Trophoblast cell (in vitro differentiated cells and primary cell): ENCODE measurements around the gene STKLD1.

ENCODE experiments used
- DNase-seq, 2 donors: peaks; one replicate each; pipeline ENCODE4 v3.0.0-alpha.2; 2016
- H2AFZ ChIP-seq: 2 replicates; pipeline ENCODE4 v1.6.1; 2013; ENCODE audit warnings: low read length, moderate library complexity, mild to moderate bottlenecking; ENCODE audit not compliant: insufficient read depth, poor library complexity
- H2AK5ac ChIP-seq: 2 replicates; pipeline ENCODE4 v1.6.1; 2013; ENCODE audit warnings: mild to moderate bottlenecking, low read length
- H2BK120ac ChIP-seq: 2 replicates; pipeline ENCODE4 v1.6.1; 2013; ENCODE audit warnings: low read length, mild to moderate bottlenecking, moderate library complexity; ENCODE audit not compliant: insufficient read depth, poor library complexity
- H2BK12ac ChIP-seq: 2 replicates; pipeline ENCODE4 v1.6.1; 2013; ENCODE audit warnings: mild to moderate bottlenecking, low read length, moderate library complexity
- H2BK5ac ChIP-seq: 2 replicates; pipeline ENCODE4 v1.6.1; 2013; ENCODE audit warnings: low read length, low read depth, moderate library complexity, mild to moderate bottlenecking; ENCODE audit not compliant: poor library complexity
- H3K14ac ChIP-seq: 2 replicates; pipeline ENCODE4 v1.6.1; 2013; ENCODE audit warnings: mild to moderate bottlenecking, low read length
- H3K18ac ChIP-seq: 2 replicates; pipeline ENCODE4 v1.6.1; 2013; ENCODE audit warnings: mild to moderate bottlenecking, low read length
- H3K23ac ChIP-seq: 2 replicates; pipeline ENCODE4 v1.6.1; 2013; ENCODE audit warnings: low read length
- H3K27ac ChIP-seq: 2 replicates; pipeline ENCODE4 v1.5.1; 2013; ENCODE audit warnings: low read depth, mild to moderate bottlenecking, inconsistent platforms, low read length, moderate library complexity
- H3K27me3 ChIP-seq: 2 replicates; pipeline ENCODE4 v1.6.1; 2013; ENCODE audit warnings: inconsistent platforms, mild to moderate bottlenecking, low read length, moderate library complexity; ENCODE audit not compliant: insufficient read depth
- H3K36me3 ChIP-seq, 2 experiments: 1 replicate in 1 of 2; 2 replicates in 1 of 2; pipeline ENCODE4 v1.6.1; 2013; ENCODE audit warnings: low read length in 2 of 2, mild to moderate bottlenecking in 2 of 2, moderate library complexity in 1 of 2; ENCODE audit not compliant: insufficient read depth in 2 of 2, control insufficient read depth in 1 of 2
- H3K4ac ChIP-seq: 2 replicates; pipeline ENCODE4 v1.6.1; 2013; ENCODE audit warnings: low read depth, mild to moderate bottlenecking, low read length, moderate library complexity
- H3K4me1 ChIP-seq, 2 experiments: 1 replicate in 1 of 2; 2 replicates in 1 of 2; pipeline ENCODE4 v1.6.1; 2013; ENCODE audit warnings: low read length in 2 of 2, mild to moderate bottlenecking in 2 of 2, moderate library complexity in 1 of 2; ENCODE audit not compliant: insufficient read depth in 2 of 2, control insufficient read depth in 1 of 2
- H3K4me2 ChIP-seq: 2 replicates; pipeline ENCODE4 v1.6.1; 2013; ENCODE audit warnings: inconsistent platforms, mild to moderate bottlenecking, low read length, moderate library complexity
- H3K4me3 ChIP-seq: 2 replicates; pipeline ENCODE4 v1.5.1; 2013; ENCODE audit warnings: mild to moderate bottlenecking, low read depth, low read length, inconsistent platforms
- H3K79me1 ChIP-seq: one replicate; pipeline ENCODE4 v1.6.1; 2013; ENCODE audit warnings: low read length
- H3K79me2 ChIP-seq: 2 replicates; pipeline ENCODE4 v1.6.1; 2013; ENCODE audit warnings: low read length, mild to moderate bottlenecking; ENCODE audit not compliant: control insufficient read depth, insufficient read depth, poor library complexity
- H3K9ac ChIP-seq: 2 replicates; pipeline ENCODE4 v1.6.1; 2013; ENCODE audit warnings: mild to moderate bottlenecking, low read length
- H3K9me3 ChIP-seq: 2 replicates; pipeline ENCODE4 v1.6.1; 2013; ENCODE audit warnings: low read depth, mild to moderate bottlenecking, control low read depth, inconsistent platforms, low read length; ENCODE audit not compliant: insufficient read depth
- H4K12ac ChIP-seq: 2 replicates; pipeline ENCODE4 v1.6.1; 2013; ENCODE audit warnings: low read depth, mild to moderate bottlenecking, low read length, moderate library complexity
- H4K8ac ChIP-seq: 2 replicates; pipeline ENCODE4 v1.6.1; 2013; ENCODE audit warnings: low read depth, mild to moderate bottlenecking, low read length, moderate library complexity
- H4K91ac ChIP-seq: one replicate; pipeline ENCODE4 v1.6.1; 2013; ENCODE audit warnings: low read depth, mild to moderate bottlenecking, low read length, moderate library complexity
- WGBS: extraction: QIAGEN DNeasy Blood & Tissue Kit; methylation state at CpG from one replicate; pipeline ENCODE4 v1.1.7; 2013; ENCODE audit warnings: missing lambda C conversion rate; ENCODE audit not compliant: insufficient read length, insufficient coverage; ENCODE audit errors: extremely low coverage; 5-methylcytosine and 5-hydroxymethylcytosine counted together

Gene STKLD1

DNA sequence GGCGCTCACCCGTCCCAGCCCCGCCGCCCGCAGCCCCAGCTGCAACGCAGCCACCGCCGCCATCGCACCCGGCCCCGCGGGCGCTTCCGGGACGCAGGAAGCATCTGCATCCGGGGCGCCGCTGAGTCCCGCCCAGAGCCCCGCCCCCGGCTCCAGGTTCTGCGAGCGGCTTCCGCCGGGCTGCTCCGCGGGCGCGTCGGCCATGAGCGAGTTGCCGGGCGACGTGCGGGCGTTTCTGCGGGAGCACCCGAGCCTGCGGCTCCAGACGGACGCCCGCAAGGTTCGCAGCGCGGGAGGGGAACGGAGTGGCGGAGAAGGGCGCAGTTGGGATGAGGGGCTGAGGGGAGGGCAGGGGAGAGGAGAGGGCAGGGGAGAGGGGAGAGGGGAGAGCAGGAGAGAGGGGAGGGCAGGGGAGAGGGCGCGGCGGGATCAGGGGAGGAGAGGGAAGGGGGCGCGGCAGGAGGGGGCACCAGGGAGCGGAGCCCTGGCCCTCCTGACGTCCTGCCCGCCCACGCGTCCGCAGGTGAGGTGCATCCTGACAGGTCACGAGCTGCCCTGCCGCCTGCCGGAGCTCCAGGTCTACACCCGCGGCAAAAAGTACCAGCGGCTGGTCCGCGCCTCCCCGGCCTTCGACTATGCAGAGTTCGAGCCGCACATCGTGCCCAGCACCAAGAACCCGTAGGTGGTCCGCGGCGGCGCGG, 19.6 kb upstream of the STKLD1 start, which contains the start of the genes SURF1 and SURF2:
Gene SURF1 (minus strand): TSS at position 97 of the 701 bp plus-strand sequence. CDS start 34 bp downstream, at position 63.
Gene SURF2 (plus strand): TSS at position 160 of the 701 bp plus-strand sequence. CDS start 43 bp downstream, at position 203.
- peak within 1 kb of the TSS; percentile 30 for H2BK120ac ChIP-seq
- H2BK5ac ChIP-seq: no peak within 1 kb of the TSS
- peak within 1 kb of the TSS; percentile 81 for H4K12ac ChIP-seq
- peaks cover 4 to 21% of the 10 kb centered on the region in 2 experiments for H3K4me1 ChIP-seq
- WGBS: no CpG with 5 or more reads among the region's 78 CpGs
- peaks cover 47 to 62% of the 10 kb centered on the region in 2 experiments for H3K36me3 ChIP-seq
- H3K9ac ChIP-seq: peak within 1 kb of the TSS; percentile 87
- H3K4me2 ChIP-seq: peak within 1 kb of the TSS; percentile 84
- H3K9me3 ChIP-seq: no peaks in the 10 kb centered on the region
- H3K27ac ChIP-seq: peak within 1 kb of the TSS; percentile 58
- peak within 1 kb of the TSS; percentile 75 for H2AFZ ChIP-seq
- DNase-seq: peak; percentile 88 to 92
- no peak within 1 kb of the TSS for H3K23ac ChIP-seq
- H3K4ac ChIP-seq: peak within 1 kb of the TSS; percentile 16
- H3K18ac ChIP-seq: peak within 1 kb of the TSS; percentile 80
- H3K79me1 ChIP-seq: peaks cover 3% of the 10 kb centered on the region
- H2AK5ac ChIP-seq: peak within 1 kb of the TSS; percentile 49
- no peak within 1 kb of the TSS for H2BK12ac ChIP-seq
- H3K14ac ChIP-seq: peak within 1 kb of the TSS; percentile 81
- H4K91ac ChIP-seq: peak within 1 kb of the TSS; percentile 83
- H3K4me3 ChIP-seq: peak within 1 kb of the TSS; percentile 96
- peak within 1 kb of the TSS; percentile 83 for H4K8ac ChIP-seq
- peaks cover 2% of the 10 kb centered on the region for H3K79me2 ChIP-seq
- H3K27me3 ChIP-seq: no peaks in the 10 kb centered on the region

DNA sequence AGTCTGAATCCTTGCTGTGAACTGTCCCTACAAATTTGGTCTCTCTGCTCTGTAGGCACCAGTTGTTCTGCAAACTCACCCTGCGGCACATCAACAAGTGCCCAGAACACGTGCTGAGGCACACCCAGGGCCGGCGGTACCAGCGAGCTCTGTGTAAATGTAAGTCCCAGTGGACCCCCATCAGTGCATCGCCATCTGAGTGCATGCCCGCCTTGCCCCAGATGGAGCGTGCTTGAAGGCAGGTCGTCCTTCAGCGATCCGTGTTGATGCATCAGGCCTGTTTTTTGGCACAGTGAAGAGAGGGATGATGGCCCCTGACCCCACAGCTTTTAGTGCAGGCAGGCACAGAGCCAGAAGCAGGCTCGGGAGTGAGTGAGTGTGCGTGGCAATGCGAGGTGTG, 18.5 kb upstream of the STKLD1 start:
- H2BK5ac ChIP-seq: no peak overlapping the region
- no peak overlapping the region for H2BK120ac ChIP-seq
- no peak overlapping the region for H3K4ac ChIP-seq
- H3K27me3 ChIP-seq: no peaks in the 10 kb centered on the region
- peak overlapping the region; percentile 84 for H3K4me2 ChIP-seq
- H3K9ac ChIP-seq: no peak overlapping the region
- H3K4me3 ChIP-seq: peak overlapping the region; percentile 40
- peaks cover 4 to 21% of the 10 kb centered on the region in 2 experiments for H3K4me1 ChIP-seq
- H4K8ac ChIP-seq: no peak overlapping the region
- DNase-seq: no peak
- H3K79me1 ChIP-seq: peaks cover 3% of the 10 kb centered on the region
- peaks cover 2% of the 10 kb centered on the region for H3K79me2 ChIP-seq
- no peak overlapping the region for H2AFZ ChIP-seq
- no peak overlapping the region for H4K12ac ChIP-seq
- H3K18ac ChIP-seq: no peak overlapping the region
- peaks cover 50 to 62% of the 10 kb centered on the region in 2 experiments for H3K36me3 ChIP-seq
- no CpG with 5 or more reads among the region's 14 CpGs for WGBS
- no peaks in the 10 kb centered on the region for H3K9me3 ChIP-seq
- no peak overlapping the region for H3K23ac ChIP-seq
- no peak overlapping the region for H3K14ac ChIP-seq
- H4K91ac ChIP-seq: no peak overlapping the region
- H2BK12ac ChIP-seq: no peak overlapping the region
- H3K27ac ChIP-seq: no peak overlapping the region
- no peak overlapping the region for H2AK5ac ChIP-seq

DNA sequence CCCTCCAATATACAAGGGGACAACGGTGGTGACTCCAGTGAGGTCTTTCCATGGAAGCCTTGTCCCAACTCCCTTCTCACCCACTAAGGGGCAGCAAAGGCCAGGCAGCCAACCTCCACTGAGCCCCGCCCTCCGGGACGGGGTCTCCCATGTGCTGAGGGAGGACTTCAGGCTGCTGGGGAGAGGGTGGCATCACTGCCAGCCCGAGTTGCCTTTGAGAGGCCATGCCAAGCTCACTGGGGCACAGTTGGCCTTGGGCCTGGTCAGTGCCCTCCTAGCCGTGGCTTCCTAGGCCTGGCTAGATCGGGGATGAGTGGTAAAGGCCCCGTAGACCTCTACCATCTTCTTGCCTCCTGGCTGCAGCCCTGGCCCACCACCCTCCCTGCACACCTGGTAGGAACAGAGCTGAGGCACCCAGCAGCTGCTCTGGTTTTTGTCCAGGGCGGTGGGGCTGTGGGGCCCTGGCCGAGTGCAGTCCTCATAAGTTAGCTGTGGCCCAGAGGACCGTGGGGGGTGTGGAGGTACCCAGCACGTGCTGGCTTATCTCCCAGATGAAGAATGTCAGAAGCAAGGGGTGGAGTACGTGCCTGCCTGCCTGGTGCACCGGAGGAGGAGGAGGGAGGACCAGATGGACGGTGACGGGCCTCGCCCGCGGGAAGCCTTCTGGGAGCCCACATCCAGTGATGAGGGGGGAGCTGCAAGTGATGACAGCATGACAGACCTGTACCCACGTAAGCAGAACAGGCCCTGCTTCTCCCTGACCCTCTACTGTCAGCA, 16.6 kb upstream of the STKLD1 start:
- H3K4me2 ChIP-seq: no peak overlapping the region
- H2AK5ac ChIP-seq: no peak overlapping the region
- H3K9me3 ChIP-seq: no peaks in the 10 kb centered on the region
- peaks cover 3% of the 10 kb centered on the region for H3K79me1 ChIP-seq
- no peak overlapping the region for H3K18ac ChIP-seq
- H2AFZ ChIP-seq: no peak overlapping the region
- H3K14ac ChIP-seq: no peak overlapping the region
- no peak overlapping the region for H3K23ac ChIP-seq
- H2BK120ac ChIP-seq: no peak overlapping the region
- H4K8ac ChIP-seq: no peak overlapping the region
- H3K27ac ChIP-seq: no peak overlapping the region
- H4K91ac ChIP-seq: no peak overlapping the region
- H3K4me1 ChIP-seq: peaks cover 4 to 16% of the 10 kb centered on the region in 2 experiments
- peaks cover 2% of the 10 kb centered on the region for H3K79me2 ChIP-seq
- peak overlapping the region; percentile 18 for H3K9ac ChIP-seq
- H3K27me3 ChIP-seq: no peaks in the 10 kb centered on the region
- H3K4ac ChIP-seq: no peak overlapping the region
- DNase-seq: peak; percentile 41 to 52
- H3K36me3 ChIP-seq: peaks cover 60 to 68% of the 10 kb centered on the region in 2 experiments
- H2BK5ac ChIP-seq: no peak overlapping the region
- WGBS: no CpG with 5 or more reads among the region's 20 CpGs
- no peak overlapping the region for H4K12ac ChIP-seq
- peak overlapping the region; percentile 6 for H3K4me3 ChIP-seq
- H2BK12ac ChIP-seq: no peak overlapping the region

GRCh38 chr9:133360400-133361393, 15.5 kb upstream of the STKLD1 start:
- no peak overlapping the region for H3K23ac ChIP-seq
- peaks cover 3% of the 10 kb centered on the region for H3K79me1 ChIP-seq
- no peak overlapping the region for H3K4me2 ChIP-seq
- H3K9me3 ChIP-seq: peaks cover 1% of the 10 kb centered on the region
- no peak overlapping the region for H2BK12ac ChIP-seq
- DNase-seq: no peak
- H3K4me1 ChIP-seq: peaks cover 9 to 18% of the 10 kb centered on the region in 2 experiments
- no CpG with 5 or more reads among the region's 21 CpGs for WGBS
- H3K27me3 ChIP-seq: no peaks in the 10 kb centered on the region
- no peak overlapping the region for H4K91ac ChIP-seq
- no peak overlapping the region for H2AK5ac ChIP-seq
- H3K79me2 ChIP-seq: peaks cover 2% of the 10 kb centered on the region
- H3K4me3 ChIP-seq: no peak overlapping the region
- H2AFZ ChIP-seq: no peak overlapping the region
- no peak overlapping the region for H3K27ac ChIP-seq
- no peak overlapping the region for H3K4ac ChIP-seq
- H3K36me3 ChIP-seq: peaks cover 67 to 72% of the 10 kb centered on the region in 2 experiments
- no peak overlapping the region for H2BK120ac ChIP-seq
- H3K14ac ChIP-seq: no peak overlapping the region
- no peak overlapping the region for H4K8ac ChIP-seq
- H3K18ac ChIP-seq: no peak overlapping the region
- H3K9ac ChIP-seq: no peak overlapping the region
- no peak overlapping the region for H2BK5ac ChIP-seq
- H4K12ac ChIP-seq: no peak overlapping the region
